Measurements from ENCODE around the gene ACYP1.
A peak's percentile ranks its signal among the peaks of the same experiment; 100 is the strongest.

GRCh38 chr14:75063491-75064204 is at the start of gene ACYP1:
- no peak for TF ChIP-seq ATF4 (CRISPR knock-in tag; IDR thresholded peaks at IDR 0.05)
- TF ChIP-seq CTCF (IDR thresholded peaks at IDR 0.05 in 2 of 3, conservative IDR thresholded peaks at IDR 0.05 in 1 of 3; ENCODE audit: insufficient read depth in 2 of 3, low read depth in 1 of 3, low read length in 3 of 3) = no peak
- TF ChIP-seq FOXA1 (IDR thresholded peaks at IDR 0.05; ENCODE audit: borderline replicate concordance) = no peak
- TF ChIP-seq SP1 (CRISPR knock-in tag; IDR thresholded peaks at IDR 0.05) = no peak
- TF ChIP-seq EZH2 (IDR thresholded peaks at IDR 0.05; ENCODE audit: borderline replicate concordance, low read depth, low read length) = no peak
- no peak for TF ChIP-seq RAD51 (IDR thresholded peaks at IDR 0.05; ENCODE audit: borderline replicate concordance, low read depth)
- TF ChIP-seq NFYB (IDR thresholded peaks at IDR 0.05; ENCODE audit: extremely low read depth, insufficient read length) = peak; percentile 91
